ENCODE measurements around the gene SLC25A34.

- TF ChIP-seq CTCF (IDR thresholded peaks at IDR 0.05) (no peak), EP300 (IDR thresholded peaks at IDR 0.05) (no peak), POLR2A (IDR thresholded peaks at IDR 0.05) (no peak), POLR2AphosphoS5 (IDR thresholded peaks at IDR 0.05) (no peak)
Observed at GRCh38 chr1:15758343-15758931, 22.4 kb downstream of the SLC25A34 start, which contains the start of gene FBLIM1.

Measured in suprapubic skin (tissue), 4 donors.